Measurements from ENCODE around the gene MBTPS1. TPM values are rescaled to one million over a fixed set of nuclear protein-coding genes. Genes with fewer than 3 reads are reported as not detected.

MBTPS1 gene
- total RNA-seq, 1 donor from 2014 or later, result 37.3 TPM

- ATAC-seq, result peak; percentile 8
These were observed 20.2 kb downstream of the MBTPS1 start for GRCh38 chr16:84096447-84097005.

- ATAC-seq, result no peak
These were observed 21.3 kb downstream of the MBTPS1 start for GRCh38 chr16:84095466-84095865.

GRCh38 chr16:84093879-84094270 is 22.9 kb downstream of the MBTPS1 start:
- no peak for ATAC-seq

- no peak for ATAC-seq
These were observed 23.4 kb downstream of the MBTPS1 start for GRCh38 chr16:84093120-84093878.

- no peak for ATAC-seq
These were observed 25.3 kb downstream of the MBTPS1 start for GRCh38 chr16:84091460-84091859.

GRCh38 chr16:84090211-84090610 is 26.5 kb downstream of the MBTPS1 start:
- no peak for ATAC-seq

GRCh38 chr16:84088695-84089395 is 27.9 kb downstream of the MBTPS1 start:
- peak; percentile 38 for ATAC-seq

- ATAC-seq, result no peak
These were observed 29.1 kb downstream of the MBTPS1 start for GRCh38 chr16:84087466-84088151.

GRCh38 chr16:84087001-84087400 is 29.7 kb downstream of the MBTPS1 start:
- no peak for ATAC-seq

GRCh38 chr16:84086341-84086740 is 30.4 kb downstream of the MBTPS1 start:
- ATAC-seq, result no peak

GRCh38 chr16:84085773-84086172 is 31.0 kb downstream of the MBTPS1 start:
- ATAC-seq, result no peak

GRCh38 chr16:84085271-84085667 is 31.5 kb downstream of the MBTPS1 start:
- ATAC-seq, result no peak

GRCh38 chr16:84084570-84085270 is 32.0 kb downstream of the MBTPS1 start:
- ATAC-seq, result peak; percentile 71

- ATAC-seq, result no peak
These were observed 33.7 kb downstream of the MBTPS1 start for GRCh38 chr16:84082835-84083569.

GRCh38 chr16:84082110-84082509 is 34.6 kb downstream of the MBTPS1 start:
- peak; percentile 19 for ATAC-seq

- peak; percentile 48 for ATAC-seq
These were observed 35.2 kb downstream of the MBTPS1 start for GRCh38 chr16:84081446-84081989.

- ATAC-seq, result no peak
These were observed 35.9 kb downstream of the MBTPS1 start for GRCh38 chr16:84080813-84081212.

- peak; percentile 63 for ATAC-seq
These were observed 36.4 kb downstream of the MBTPS1 start for GRCh38 chr16:84080378-84080777.

GRCh38 chr16:84079664-84080063 is 37.1 kb downstream of the MBTPS1 start:
- no peak for ATAC-seq

- no peak for ATAC-seq
These were observed 41.4 kb downstream of the MBTPS1 start for GRCh38 chr16:84075376-84075775.

GRCh38 chr16:84074721-84075120 is 42.0 kb downstream of the MBTPS1 start:
- ATAC-seq, result no peak

GRCh38 chr16:84072014-84072413 is 44.7 kb downstream of the MBTPS1 start:
- no peak for ATAC-seq
